ENCODE measurements around the gene NLRX1.

DNA sequence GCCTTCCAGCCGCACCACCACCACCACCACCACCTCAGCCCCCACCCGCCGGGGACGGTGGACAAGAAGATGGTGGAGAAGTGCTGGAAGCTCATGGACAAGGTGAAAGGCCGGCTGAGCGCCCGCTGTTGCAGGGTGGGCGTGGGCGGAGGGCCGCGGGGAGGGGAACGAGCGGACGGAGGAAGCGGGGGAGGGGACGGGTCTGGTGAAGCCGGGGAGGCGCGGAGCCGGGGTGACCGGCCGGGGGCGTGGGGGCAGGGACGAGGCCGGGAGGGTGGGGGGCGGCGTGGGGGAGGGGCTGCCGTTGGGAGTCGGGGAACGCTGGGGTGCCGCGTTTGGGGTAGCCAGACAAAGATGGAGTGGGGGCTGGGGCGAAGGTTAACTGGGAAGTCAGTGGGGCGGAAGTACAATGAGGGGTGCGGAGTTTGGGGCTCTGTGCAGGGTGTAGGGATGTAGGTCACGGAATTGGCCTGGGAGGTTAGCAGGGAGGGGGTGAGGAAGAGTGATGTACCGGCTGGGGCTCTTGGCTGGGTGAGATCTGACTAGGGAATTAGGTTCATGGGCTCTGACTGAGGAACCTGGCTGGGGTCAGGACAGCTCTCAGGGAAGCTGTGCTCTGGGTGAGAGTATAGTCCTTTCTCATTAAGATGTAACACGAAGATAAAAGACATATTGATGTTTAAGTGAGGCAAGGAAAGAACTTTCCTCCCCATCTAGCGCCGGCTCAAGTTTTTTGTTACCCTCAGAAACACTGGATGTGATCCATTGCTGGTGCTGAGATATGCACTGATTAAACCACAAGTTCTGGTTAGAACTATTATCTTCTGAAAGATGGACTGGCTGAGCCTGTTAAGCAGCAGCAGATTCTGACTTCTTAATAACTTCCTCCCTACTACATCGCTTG lies 38.2 kb downstream of the NLRX1 start:
- TF ChIP-seq, protein P1, sequence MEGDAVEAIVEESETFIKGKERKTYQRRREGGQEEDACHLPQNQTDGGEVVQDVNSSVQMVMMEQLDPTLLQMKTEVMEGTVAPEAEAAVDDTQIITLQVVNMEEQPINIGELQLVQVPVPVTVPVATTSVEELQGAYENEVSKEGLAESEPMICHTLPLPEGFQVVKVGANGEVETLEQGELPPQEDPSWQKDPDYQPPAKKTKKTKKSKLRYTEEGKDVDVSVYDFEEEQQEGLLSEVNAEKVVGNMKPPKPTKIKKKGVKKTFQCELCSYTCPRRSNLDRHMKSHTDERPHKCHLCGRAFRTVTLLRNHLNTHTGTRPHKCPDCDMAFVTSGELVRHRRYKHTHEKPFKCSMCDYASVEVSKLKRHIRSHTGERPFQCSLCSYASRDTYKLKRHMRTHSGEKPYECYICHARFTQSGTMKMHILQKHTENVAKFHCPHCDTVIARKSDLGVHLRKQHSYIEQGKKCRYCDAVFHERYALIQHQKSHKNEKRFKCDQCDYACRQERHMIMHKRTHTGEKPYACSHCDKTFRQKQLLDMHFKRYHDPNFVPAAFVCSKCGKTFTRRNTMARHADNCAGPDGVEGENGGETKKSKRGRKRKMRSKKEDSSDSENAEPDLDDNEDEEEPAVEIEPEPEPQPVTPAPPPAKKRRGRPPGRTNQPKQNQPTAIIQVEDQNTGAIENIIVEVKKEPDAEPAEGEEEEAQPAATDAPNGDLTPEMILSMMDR (IDR thresholded peaks at IDR 0.05), result no peak
- no peak for TF ChIP-seq POLR2A (IDR thresholded peaks at IDR 0.05)

Data from body of pancreas (tissue), 4 donors.